HG03342 (cell line): ENCODE measurements around the gene R3HDM2.

Experiments used
- ATAC-seq: cut with Tn5 transposase; IDR thresholded peaks from one replicate; pipeline ENCODE4 v1.9.1; 2021; ENCODE audit warnings: mild to moderate bottlenecking, moderate library complexity; ENCODE audit not compliant: unreplicated experiment

The R3HDM2 gene

DNA sequence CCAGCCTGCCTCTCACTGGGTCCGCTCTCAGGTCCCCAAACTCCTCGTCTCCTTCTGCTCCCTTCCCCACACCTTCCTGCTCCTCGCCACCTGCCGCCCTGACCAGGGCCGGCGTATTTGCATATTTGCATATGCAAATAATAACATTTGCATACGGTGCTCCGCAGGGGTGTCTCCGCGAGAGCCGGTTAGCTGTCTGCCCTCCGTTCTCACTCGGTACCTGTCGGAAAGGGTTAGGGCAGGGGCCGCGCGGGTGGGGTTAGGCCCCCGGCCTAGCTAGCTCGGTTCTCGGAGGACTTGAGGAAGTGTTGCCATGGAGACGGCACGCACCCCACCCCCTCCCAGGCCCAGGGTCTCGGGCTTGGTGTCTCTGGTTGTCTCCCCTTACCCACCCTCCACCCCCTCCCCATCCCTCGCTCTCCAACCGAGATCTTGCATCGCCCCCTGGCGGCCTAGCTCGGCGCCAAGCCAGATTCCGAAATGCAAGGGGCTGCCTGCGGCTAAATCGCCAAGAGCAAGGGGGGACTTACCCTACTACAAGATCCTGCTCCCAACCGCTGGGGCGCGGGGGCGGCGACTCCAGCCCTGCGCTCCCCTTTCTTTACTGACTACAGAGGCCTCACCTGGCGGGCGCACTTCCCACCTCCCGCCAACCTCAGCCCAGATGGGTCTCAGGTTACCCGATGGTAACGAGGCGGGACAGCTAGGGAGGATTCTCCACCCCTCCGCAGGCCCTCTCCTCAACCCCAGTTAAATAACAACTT, 188.0 kb downstream of the R3HDM2 start:
- peak; percentile 47 for ATAC-seq

DNA sequence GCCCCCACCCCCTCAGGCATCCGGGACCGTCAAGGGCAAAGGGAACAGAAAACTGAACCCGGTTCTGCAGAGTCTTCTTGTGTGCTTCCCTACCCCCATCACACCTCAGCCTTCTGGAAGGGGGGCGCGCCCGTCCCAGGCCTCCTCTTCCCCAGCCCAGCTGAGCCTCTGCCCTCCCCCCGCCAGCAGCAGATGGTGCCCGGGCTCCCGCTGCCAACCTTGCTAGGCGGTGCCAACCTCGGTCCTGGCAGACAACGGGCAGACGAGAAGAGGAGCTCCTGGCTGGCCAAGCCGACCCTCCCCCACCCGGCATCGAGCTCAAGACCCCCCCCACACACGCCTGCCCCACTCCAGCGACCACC, 188.5 kb downstream of the R3HDM2 start:
- ATAC-seq: no peak

DNA sequence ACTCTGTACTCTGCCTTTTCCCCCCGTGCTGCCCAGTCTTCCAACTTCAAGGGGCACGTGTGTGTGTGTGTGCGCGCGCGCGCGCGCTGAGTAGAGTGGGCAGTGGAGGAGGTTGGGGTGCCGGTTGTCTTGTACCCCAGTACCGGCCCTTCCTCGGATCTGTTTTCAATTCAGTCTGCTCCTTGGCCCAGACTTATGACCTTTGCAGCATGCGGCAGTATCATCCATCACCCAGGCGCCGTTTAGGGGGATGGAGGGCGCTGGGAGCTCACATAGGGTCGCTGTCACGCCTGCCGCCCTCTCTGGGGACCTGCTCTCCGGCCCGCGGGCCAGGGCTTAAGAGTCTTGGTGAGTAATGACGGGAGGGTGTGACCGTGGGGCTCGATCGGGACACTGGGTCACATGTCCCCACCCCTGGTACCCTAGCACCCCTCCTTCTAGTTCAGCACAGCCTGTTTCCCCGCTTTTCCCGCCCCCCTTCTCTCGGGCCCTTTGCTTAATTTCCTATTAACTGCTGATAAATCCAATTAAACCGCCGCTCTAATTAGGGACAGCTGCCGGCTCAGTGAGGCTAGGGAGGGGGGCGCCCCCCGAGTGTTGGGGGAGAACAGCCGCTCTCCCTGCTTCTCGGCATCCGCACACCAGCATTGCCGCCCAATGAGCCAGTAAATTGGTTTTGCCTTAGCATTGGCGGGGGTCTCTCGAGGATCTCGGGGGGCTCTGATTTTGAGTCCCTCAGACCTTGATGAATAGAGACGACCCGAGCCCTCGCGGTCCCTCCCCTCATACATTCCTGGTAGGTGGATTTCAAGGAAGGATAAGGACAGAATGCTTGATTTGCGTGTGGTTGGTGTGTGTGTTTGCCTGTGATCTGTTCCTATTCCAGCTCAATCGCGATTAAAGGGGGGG, 189.2 kb downstream of the R3HDM2 start:
- no peak for ATAC-seq

DNA sequence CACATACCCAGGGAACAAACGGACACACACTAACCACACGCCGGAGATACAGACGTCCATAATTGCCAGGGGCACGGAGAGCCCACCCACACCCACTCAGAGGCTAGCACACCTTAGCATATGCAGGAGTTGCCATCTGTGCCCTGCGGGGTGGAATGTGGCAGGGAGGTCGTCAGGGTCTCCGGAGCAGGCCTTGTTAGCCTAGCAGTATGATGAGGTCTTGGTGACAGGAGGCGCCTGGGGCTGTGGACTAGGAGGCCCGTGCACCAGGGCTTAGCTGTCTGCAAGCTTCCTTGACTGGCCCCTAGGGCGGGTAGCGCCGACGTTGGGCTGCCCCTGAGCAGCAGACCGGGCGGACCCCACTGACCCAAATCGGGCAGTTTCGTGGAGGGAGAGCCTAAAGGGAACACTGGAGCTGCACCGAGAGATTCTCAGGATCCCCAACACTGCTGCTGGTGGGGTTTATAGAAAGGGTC, 189.9 kb downstream of the R3HDM2 start:
- no peak for ATAC-seq

DNA sequence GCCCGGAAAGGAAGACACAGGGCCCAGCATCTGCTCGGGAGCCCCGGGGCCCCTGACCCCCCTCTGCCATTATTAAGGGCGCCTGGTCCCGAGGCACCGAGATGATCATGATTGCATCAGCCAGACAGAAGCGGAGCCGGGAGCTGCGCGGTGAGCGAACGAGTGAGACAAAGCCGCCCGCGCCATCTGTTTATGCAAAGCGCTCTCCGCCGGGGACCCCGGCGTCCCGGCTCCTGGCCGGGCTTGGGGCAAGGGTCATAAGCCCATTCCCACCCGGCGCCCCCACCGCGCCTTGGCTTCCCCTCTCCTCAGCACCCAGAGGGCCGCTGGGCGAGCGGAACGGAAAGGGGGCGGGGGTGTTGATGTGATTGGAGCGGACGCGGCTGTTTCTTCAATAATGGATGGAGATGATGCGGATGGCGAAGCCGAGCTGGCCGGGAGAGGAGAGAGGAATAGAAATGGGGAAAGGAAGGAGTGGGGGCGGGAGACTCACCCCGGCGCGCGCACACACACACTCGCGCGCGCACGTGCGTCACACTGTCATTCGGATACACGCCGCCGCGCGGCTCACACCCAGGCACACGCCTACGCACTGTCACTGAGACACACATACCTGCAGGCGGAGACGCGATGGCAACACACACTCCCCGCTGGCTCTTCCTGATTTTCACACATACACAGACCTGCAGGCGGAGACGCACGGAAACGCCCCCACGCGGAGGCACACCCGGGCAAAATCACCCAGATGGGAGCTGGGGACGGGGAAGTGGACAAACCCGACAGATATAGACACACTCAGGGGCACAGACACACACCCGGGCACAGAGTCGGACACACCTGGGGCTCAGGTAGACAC, 190.5 kb downstream of the R3HDM2 start:
- ATAC-seq: no peak

DNA sequence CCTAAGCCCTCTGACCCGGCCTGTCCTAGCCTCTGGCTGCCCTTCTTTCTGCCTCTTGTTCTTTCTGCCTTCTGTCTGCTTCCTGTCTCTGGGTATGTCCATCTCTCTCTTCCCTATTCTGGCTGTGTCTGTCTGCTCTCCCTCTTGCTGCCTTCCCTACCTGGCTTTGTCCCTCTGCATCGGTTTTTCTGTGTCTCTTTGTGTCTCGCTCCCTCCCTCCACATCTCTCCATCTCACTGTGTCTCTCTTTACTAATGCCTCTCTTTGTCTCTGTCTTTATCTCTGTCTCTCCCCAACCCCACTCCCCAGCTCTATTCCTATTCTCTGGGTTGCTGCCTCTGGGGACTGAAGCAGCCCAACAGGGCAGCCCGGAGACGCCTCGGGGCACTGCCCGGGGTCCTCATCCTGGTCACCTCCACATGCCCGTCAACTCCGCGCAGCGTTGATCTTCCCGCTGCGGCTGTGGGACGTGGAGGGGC, 191.2 kb downstream of the R3HDM2 start:
- no peak for ATAC-seq

DNA sequence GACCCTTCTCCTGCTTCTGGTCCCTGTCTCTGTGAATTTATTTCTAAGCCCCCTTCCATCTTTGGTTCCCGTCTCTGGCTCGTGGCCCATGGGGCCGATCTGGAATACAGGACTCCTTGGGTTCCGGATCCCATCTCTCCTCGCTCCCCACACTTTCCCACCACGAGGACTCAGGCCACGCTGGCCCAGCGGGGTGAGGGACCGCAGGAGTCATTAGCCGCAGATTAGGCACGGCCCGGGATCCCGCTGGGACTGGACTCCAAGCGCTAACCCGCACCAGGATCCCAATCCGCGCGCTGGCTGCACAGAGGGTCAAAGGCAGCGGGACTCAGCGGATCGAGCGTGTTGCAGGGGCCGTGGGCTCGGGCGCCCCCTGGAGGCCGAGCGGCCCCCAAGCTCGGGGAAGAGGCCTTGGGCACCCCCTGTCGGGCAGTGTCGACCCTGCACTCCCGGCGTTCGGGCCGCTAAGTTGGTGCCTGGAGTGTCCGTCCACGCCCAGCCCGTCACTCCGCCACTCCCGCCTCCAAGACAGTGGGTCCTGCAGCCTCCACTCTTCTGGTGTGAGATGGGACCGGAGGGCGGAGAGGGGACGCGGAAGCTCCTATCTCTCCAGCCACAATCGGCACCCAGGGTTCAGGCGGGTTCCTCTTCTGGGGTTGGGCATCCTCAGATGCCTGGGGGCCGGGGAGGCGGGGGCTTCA, 191.8 kb downstream of the R3HDM2 start:
- ATAC-seq: peak; percentile 52

DNA sequence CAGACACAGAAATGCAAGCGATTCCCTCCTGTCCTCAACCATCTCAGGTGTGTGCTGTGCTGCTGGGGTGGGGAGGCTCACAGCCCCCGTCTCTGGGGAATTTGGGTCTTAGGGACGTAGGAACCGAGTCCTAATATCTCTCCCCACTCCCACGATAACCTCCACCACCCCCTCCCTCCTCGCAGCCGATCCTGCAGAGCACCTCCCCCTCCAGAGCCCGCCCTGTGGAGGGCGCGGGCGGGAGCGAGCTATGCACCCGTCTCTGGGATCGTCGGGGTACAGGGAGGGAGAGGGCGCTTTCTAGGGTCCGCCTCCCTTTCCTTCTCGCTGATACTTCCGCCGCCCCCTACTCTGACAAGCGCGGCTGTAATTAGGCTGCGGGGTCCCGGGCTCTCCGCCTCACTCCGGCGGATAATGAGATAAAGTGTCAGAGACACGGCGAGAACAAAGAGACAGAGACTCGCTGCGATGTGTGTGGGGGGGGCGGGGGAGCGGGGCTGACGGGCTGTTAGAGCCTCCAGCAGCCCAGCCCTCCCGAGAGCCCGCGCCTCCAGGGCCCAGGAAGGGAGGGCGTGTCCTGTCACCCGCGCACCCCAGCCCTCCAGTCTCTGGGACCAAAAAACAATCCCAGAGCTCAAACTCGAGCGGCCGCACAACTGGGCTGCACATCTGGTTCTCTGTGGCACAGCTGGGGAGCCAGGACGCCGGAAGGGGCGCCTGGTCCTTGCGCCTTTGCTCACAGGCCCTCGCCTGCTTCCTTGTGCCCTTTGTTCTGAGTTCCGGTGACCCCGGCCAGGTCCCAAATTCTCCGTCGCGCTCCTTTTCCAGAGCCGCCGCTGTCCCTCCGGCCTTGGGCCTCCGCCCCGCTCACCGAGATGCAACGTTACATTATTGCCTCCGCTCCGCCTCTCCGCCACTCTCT, 192.7 kb downstream of the R3HDM2 start:
- ATAC-seq: no peak

DNA sequence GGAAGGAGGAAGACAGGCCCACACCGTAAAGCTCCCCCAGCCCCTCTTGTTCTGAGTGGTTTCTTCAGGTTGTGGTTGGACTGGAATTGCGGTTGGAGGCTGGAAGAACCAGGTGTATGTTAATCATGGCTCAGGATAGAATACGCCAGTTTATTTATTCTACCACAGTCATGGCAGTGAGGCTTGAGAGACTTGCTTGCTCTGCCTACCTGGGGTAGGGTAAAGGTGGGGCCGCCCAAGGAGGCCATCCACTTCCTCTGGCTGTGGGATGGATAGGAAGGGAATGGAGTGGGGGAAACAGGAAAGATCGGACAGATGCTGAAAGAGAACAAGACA, 193.3 kb downstream of the R3HDM2 start:
- ATAC-seq: no peak

DNA sequence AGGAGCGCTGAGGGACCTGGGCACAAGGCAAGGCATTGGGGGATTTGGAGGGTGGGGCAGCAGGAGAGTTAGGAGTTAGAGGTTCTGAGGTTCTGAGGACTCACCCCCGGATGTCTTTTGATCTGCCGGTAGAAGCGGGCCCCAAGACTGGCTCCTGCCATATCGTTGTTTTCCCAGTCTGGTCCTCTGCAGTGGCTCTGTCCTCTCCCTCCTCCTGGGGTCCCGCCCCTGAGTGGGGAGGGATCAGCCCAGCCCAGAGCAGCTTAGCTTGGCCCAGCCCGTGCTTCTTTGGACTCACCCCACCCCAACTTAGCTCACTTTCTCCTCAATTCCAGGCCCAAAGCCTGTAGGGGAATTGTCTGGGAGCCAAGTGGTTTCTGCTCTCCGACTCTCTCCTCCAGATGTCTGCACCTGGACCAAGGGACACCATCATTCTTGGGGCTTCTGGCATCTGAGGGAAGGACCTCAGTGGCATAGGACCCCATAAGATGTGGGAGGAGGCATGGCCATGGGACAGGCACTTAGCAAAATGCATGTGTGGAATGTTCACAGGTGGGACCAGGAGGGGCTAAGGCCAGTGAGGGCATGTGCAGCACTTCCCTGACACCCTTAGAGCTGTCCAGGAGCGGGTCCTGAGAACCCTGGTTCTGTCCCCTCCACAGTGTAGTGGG, 193.8 kb downstream of the R3HDM2 start:
- ATAC-seq: no peak

DNA sequence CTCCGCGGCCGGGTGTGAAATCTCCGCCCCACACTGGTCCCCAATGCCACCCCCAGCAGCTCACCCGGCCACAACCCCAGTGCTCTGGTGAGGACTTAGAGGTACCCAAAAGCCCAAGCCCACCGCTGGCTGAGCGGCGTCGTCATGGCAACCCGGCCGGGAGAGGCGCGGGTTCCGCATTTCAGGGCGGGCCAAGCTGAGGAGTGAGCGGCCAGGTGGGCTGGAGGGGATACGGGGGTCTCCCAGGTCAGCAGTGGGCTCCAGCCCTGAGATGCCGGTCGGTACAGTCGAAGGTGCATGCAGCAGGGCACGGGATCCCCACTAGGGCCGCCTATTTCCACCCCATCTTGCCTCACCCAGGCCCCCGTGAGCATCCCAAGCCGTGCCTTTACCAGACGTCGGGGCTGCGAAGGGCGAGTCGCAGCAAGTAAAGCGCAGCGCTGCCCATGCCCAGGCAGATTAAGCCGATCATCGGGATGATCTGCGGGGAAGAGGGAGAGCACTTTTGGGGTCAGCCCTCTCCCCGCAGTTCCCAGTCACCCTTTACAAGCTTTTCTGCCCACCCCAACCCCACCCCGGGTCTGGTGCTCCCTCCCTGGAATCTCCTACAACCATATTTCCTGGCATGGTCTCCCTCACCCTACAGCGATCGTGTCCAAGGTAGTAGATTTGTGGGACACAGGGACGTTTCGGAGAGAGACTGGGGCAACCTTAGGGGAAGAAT, 194.5 kb downstream of the R3HDM2 start:
- no peak for ATAC-seq

DNA sequence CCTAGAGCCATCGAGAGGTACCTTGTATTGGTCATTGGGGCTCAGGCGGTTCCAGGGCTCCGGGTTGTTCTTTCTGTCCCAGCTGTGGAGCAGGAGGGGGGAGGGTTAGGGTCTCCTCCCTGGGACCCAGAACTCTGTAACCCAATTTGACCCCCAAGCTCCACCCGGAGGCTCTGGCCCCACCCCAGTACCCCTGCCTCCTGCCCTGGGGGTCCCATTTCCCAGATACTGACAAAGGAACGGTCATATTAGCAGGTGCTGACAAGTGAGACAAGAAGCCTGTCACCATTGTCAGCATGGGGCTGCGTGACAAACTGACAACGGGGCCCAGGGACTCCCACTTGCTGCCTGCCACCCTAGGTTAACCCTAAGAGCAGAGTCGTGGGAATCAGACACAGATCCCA, 195.1 kb downstream of the R3HDM2 start:
- no peak for ATAC-seq

DNA sequence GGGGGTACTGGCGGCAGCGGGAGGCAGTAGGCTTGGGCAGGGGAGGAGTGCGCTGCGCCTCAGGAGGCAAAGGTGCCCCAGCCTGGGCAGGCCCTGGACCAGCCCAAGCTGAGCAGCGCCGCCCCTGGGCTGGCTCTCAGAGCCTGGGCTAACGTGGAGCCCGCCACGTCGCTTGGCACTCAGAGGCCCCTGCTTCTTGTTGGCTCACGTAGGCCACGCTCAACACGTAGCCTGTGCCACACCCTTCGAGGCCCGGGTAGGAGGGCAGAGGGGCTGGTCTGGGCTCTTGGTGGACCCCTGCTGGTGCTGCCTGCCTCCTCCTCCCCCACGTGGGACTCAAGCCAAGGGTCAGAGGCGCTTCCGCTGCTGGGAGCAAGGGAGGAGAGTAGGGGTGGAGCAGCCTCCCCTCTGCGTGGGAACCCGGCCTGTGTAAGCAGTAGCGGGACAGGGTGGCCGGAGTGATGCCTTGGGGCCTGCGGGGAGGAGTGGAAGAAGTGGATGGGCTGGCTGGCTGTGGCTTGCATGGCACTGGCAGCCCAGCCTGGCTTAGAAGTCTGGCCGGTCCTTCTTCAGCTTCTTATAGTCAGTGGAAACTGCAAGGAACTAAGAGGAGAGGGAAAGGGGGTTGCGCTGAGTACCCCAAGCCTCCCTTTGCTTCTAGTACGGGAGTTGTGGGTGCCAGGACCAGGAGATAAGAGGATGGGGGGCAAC, 195.7 kb downstream of the R3HDM2 start:
- no peak for ATAC-seq

DNA sequence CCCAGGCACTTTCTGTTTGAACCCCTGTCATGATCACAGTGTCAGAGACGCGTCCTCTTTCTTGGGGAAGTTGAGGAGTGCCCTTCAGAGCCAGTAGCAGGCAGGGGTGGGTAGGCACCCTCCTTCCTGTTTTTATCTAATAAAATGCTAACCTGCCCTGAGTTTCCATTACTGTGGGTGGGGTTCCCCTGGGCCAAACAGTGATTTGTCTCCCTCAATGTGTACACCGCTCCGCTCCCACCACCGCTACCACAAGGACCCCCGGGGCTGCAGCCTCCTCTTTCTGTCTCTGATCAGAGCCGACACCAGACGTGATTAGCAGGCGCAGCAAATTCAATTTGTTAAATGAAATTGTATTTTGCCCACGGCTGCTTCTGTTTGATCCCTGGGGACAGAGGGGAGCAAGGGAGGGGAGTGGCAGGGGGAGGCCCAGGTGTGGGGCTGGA, 196.2 kb downstream of the R3HDM2 start:
- ATAC-seq: no peak

DNA sequence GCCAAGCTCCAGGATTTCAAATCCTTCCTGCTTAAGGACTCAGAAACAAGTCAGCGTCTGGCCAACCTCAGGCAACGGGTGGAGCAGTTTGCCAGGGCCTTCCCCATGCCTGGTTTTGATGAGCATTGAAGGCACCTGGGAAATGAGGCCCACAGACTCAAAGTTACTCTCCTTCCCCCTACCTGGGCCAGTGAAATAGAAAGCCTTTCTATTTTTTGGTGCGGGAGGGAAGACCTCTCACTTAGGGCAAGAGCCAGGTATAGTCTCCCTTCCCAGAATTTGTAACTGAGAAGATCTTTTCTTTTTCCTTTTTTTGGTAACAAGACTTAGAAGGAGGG, 196.6 kb downstream of the R3HDM2 start:
- no peak for ATAC-seq

DNA sequence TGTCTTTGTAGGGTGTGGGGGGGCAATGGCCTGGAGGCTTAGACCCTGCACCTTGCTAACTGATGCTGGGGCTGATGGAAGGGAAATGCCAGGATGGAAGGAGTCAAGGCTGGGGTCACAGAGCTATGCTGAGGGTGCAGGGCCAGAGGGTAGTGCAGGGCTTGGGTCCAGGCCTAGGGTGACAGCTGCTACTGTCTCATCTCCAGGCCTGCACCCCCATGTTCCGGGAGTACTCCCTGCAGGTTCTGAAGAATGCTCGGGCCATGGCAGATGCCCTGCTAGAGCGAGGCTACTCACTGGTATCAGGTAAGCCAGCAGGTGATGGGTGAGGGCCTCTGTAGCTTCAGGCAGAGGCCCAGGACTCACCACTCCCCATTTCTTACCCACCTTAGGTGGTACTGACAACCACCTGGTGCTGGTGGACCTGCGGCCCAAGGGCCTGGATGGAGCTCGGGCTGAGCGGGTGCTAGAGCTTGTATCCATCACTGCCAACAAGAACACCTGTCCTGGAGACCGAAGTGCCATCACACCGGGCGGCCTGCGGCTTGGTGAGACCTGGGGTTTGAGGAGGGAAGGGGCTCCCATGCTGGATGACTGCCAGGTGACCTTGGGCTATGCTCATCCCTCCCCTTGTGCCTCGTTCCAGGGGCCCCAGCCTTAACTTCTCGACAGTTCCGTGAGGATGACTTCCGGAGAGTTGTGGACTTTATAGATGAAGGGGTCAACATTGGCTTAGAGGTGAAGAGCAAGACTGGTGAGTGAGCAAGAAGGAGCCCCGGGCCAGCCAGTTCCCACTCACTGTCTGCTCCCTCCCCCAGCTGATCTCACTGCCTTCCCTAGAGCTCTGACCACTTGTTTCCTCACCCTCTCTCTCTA, 197.2 kb downstream of the R3HDM2 start:
- no peak for ATAC-seq
